DMS 273 (cell line): ENCODE data around the gene PIGH.
"Not testable (repeated sequence)": the region's sequence is repeated elsewhere in the genome, so short reads cannot be mapped to it uniquely, and the experiment has no call there.

Source experiments
- DNase-seq: peaks from one replicate; lab custom pipeline; 2025; ENCODE audit not compliant: unreplicated experiment; lab: John Stamatoyannopoulos, UW

Gene PIGH

DNA sequence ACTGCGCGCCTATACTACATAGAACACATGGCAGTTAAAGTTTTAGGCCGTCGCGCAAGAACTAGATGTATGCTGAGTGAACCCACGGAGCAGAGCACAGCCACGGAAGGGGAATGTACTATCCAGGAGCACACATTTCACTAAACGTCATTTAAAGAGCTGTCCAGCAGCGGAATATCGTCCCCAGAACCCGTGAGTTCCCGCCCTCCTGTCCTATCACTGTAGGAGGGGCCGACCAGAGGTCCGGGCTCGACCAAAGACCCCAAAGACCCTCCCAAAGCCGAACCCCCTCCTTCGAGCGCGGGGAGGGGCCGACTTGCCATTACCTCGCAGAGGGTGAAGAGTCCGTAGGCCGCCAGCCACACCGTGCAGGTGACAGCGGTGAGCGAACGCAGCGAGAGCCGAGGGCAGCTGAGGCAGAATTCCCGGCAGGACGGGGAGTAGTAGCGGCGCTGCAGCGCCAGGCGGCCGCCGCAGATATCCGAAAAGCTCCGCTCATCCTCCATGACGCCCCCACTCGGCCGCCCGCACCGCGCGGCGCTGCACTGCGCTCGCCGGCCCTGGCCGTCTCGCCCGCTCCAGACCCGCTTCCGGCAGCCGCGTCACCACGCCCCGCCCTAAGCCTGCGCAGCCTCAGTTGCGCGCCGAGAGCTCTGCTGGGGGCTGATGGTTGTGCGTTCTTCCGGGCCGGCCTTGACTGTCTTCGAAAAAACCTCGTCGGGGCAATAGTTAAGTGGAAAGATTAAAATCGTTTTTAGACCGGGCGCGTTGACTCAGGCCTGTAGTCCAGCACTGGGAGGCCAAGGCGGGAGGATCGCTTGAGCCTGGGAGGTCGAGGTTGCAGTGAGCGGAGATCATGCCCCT, at the start of gene PIGH:
Gene PIGH (minus strand): TSS at position 571 of the 864 bp plus-strand sequence. CDS start 65 bp downstream, at position 506.
- peak; percentile 96 for DNase-seq

- DNase-seq, result no peak
These were observed 46.1 kb upstream of the PIGH start for GRCh38 chr14:67646131-67646530.

- no peak for DNase-seq
These were observed 45.3 kb upstream of the PIGH start for GRCh38 chr14:67645414-67645813.

DNA sequence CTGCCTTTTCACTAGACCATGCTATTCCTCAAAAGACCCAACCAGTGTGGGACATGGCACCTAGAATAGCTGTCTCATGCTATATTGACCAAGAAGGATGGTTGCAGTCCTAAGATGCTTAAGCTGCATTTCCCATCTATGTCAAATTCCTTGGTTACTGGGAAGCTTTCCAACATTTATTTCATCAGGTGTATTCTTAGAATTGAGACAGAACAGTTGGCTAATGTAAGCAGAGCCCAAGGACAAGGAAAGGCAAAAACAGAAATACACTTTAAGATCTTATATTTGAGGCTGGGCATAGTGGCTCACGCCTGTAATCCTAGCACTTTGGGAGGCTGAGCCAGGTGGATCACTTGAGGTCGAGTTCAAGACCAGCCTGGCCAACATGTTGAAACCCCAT, 44.4 kb upstream of the PIGH start:
- no peak for DNase-seq

DNA sequence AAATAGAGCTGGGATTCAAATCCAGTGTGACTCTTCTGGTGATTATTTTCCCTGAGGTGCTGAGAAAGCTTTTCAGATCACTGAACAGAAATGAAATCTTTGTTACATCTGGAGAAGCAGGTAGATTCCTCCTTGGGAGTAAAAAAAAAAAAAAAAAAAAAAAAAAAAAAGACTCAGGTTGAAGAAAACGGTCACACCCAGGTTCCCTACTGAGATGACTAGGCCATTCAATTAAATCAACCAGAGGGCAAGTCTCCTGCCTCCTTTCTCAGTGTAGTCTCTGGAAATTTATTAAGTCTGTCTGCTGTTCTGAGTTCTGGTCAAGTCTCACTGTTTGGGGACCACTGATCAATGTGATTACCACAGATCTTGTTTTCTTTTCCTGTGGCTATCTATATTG, 43.6 kb upstream of the PIGH start:
- DNase-seq, result no peak

DNA sequence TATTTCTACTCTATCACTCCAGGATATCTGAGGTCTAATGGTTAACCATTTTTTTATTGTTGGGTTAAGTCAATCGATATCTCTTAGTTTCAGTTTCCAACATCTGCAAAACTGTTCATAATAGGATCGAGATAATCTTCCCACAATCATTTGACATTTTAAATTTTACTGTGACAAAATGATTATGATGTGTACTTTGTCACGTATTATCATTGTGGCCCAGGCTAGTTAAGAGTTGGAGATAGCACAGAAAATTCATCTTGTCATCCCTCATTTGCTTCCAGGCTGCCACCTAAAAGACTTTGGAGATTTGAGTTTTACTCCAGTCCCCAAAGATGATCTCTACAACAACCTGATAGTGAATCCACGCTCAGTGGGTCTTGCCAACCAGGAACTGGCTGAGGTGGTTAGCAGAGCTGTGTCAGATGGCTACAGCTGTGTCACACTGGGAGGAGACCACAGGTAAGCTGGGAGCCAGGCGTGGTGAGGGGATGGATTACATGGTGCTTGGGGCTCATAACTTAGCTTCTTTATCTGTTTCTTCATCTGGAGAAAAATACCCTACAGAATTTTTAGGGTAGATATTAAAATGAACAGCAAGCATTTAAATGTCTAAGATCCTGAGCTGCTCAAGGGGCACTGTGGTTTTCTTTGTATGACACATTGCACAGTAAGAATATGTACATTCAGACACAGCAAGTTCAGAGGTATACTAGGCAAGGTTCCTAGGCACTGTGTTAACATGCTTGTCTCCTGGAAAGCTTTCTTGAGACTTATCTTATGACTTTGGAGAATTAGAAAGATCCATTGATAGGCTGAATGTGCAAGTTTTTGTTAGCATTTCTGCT, 42.1 kb upstream of the PIGH start:
- no peak for DNase-seq

GRCh38 chr14:67641480-67641879, 41.4 kb upstream of the PIGH start:
- no peak for DNase-seq

- no peak for DNase-seq
These were observed 38.6 kb upstream of the PIGH start for GRCh38 chr14:67638642-67639041.

DNA sequence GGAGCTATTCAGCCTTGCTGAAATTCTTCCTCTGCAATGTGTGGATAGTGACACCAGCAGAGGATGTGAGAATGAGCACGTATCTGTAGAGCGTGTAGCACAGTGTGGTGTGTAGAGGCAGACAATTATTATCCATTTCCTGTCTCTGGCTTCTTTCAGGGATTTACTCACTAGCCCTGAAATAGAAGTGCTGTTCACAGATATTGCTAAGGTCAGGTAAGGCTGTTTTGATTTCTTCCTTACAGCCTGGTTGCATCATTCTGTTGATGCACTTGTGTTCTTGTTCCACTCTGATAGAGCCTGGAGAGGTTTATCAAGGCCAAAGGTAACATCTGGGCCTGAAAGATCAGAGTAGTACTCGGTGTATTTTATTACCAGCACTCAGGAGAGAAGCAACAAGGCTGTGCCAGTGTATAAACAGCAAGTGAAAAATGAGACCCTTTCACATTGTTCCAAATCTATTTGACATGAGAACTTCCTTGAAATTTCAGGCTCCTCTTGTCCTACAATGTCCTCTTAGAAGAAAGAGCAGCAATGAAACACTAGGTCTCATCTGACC, 36.4 kb upstream of the PIGH start:
- peak; percentile 32 for DNase-seq

- DNase-seq, result no peak
These were observed 33.5 kb upstream of the PIGH start for GRCh38 chr14:67633451-67634147.

DNA sequence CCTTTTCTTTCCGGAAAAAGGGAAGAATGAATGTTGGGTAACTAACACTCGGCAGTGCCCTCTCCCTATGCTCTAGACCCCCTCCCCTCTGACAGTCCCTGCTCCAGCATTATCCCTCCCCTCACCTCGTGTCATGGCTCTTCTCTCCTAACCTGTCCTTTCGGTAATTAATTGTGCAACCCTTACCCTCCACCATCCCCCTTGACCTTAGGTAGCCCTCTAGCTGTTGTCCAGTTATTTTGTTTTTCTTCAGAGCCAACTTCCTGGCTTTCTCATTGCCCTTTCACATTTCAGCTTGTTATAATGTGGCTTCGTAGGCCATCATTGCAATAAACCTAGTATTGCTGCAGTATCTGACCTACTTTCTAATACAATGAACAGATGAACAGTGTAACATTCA, 30.9 kb upstream of the PIGH start:
- no peak for DNase-seq

- peak; percentile 62 for DNase-seq
These were observed 30.1 kb upstream of the PIGH start for GRCh38 chr14:67630186-67630585.

DNA sequence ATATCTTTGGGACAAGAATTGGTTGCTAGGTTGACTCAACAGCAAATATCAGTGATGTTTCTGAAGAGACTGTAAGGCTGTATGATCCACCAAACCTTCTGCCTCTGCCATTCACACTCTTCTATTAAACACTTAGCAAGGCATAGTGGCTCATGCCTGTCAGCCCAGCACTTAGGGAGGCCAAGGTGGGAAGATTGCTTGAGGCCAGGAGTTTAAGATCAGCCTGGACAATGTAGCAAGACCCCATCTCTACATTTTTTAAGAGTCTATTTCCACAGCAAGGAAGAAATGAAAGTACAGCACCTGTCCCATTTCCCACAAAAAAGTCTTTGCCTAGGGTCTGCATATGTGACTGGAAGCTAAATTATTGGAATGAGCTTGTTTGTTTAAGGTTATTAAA, 27.5 kb upstream of the PIGH start:
- no peak for DNase-seq

GRCh38 chr14:67626131-67626530, 26.1 kb upstream of the PIGH start:
- DNase-seq, result not testable (repeated sequence)

DNA sequence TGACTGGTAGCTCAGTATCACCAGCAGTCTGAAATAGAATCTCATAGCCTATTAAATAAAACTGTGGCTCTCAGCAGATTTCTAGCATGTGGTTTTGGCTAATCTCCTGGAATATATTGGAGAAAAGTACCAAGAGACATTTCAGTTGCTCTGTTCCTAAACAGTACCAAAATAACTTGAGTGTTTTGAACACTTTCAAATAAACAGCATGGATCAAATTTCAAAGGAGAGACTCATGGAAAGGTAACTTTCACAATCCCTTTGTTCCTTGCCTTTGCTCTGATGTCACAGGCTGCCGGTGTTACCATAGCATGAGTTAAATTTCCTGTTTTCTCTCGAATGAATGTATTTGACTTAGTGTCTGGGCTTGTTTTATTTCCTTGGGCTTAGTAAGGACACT, 23.0 kb upstream of the PIGH start:
- DNase-seq, result no peak

DNA sequence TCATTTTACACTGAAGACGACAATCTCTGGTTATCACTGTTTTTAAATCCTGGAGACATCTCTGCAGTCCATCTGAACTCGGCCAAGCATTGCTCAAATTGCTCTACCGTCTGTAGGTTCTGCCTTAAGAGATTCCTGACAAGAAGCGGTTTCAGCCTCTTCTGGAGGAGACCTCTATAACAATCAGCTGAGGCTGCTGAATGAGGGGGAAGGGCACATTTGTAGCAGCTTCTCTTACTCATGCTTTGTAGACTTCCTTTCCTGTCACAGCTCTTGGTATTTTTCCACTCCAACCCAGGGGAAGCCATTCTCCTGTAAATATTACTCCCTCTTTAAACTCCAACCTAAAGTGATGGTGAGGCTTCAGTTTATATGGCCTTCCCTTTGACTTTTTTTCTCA, 22.6 kb upstream of the PIGH start:
- DNase-seq, result peak; percentile 20

GRCh38 chr14:67620217-67620785, 20.2 kb upstream of the PIGH start:
- peak; percentile 59 for DNase-seq

- peak; percentile 95 for DNase-seq
These were observed 19.6 kb upstream of the PIGH start, which contains the start of gene ARG2 for GRCh38 chr14:67619446-67620216. Gene ARG2 (plus strand): TSS chr14:67619920. CDS start chr14:67619978, 58 bp downstream.

- peak; percentile 86 for DNase-seq
These were observed 18.6 kb upstream of the PIGH start for GRCh38 chr14:67618617-67619063.

- DNase-seq, result no peak
These were observed 10.4 kb upstream of the PIGH start for GRCh38 chr14:67610491-67610890.
